PC-3 (cell line): ENCODE data around the gene LTB. TPM values are rescaled to one million over a fixed set of nuclear protein-coding genes. Genes with fewer than 3 reads are reported as not detected.

ENCODE experiments used
- ATAC-seq: fragments of 200-7000 bp; cut with Tn5 transposase; 2 replicates; pipeline ENCODE4 v1.9.1; 2020; ENCODE audit warnings: mild to moderate bottlenecking, moderate library complexity
- BruUV-seq: library from RNA; stranded (reverse); fragments of 400-500 nt; replicated peaks from 2 replicates; lab custom pipeline; 2021; lab: Mats Ljungman, UMichigan
- CTCF ChIA-PET: fragments of 300-600 bp; sonication (Branson Sonifier 250); formaldehyde crosslinking; loops from one replicate; lab custom pipeline; 2022; ENCODE audit warnings: antibody characterized with exemption; lab: Charles Lee
- POLR2A ChIA-PET: fragments of 300-600 bp; sonication (Branson Sonifier 250); formaldehyde crosslinking; loops from one replicate; lab custom pipeline; 2022; ENCODE audit warnings: antibody characterized with exemption; ENCODE audit not compliant: unreplicated experiment; lab: Charles Lee
- DNase-seq: peaks from one replicate; pipeline ENCODE4 v3.0.0-alpha.2; 2015
- H2AFZ ChIP-seq: fragments of 300-600 bp; sonication (generic); 2 replicates; pipeline ENCODE4 v1.6.0; 2016; ENCODE audit warnings: antibody characterized with exemption, low read length
- H3F3A ChIP-seq: fragments of 300-600 bp; sonication (generic); one replicate; pipeline ENCODE4 v1.6.0; 2017; ENCODE audit warnings: antibody characterized with exemption, low read length, control low read depth, mild to moderate bottlenecking; ENCODE audit not compliant: unreplicated experiment
- H3K27ac ChIP-seq: fragments of 300-600 bp; sonication (generic); 2 replicates; pipeline ENCODE4 v1.5.1; 2016; ENCODE audit warnings: mild to moderate bottlenecking, low read length
- H3K27me3 ChIP-seq: fragments of 300-600 bp; sonication (generic); 2 replicates; pipeline ENCODE4 v1.6.1; 2016; ENCODE audit warnings: low read length, mixed read lengths
- H3K36me3 ChIP-seq: fragments of 300-600 bp; sonication (generic); 2 replicates; pipeline ENCODE4 v1.6.1; 2016; ENCODE audit warnings: low read depth, mixed run types, low read length, mixed read lengths
- H3K4me1 ChIP-seq: fragments of 300-600 bp; sonication (generic); 2 replicates; pipeline ENCODE4 v1.5.1; 2016; ENCODE audit warnings: low read length; ENCODE audit not compliant: insufficient read depth
- H3K4me2 ChIP-seq: fragments of 300-600 bp; sonication (generic); 2 replicates; pipeline ENCODE4 v1.6.0; 2016; ENCODE audit warnings: low read length
- H3K4me3 ChIP-seq: fragments of 300-600 bp; sonication (generic); 2 replicates; pipeline ENCODE4 v1.5.1; 2016; ENCODE audit warnings: mild to moderate bottlenecking, low read length, mixed read lengths
- H3K79me2 ChIP-seq: fragments of 300-600 bp; sonication (generic); 2 replicates; pipeline ENCODE4 v1.6.1; 2017; ENCODE audit warnings: low read length, mixed read lengths
- H3K9ac ChIP-seq: fragments of 300-600 bp; sonication (generic); 2 replicates; pipeline ENCODE4 v1.6.0; 2016; ENCODE audit warnings: mild to moderate bottlenecking, low read length
- H3K9me2 ChIP-seq: fragments of 300-600 bp; sonication (generic); replicated peaks from 2 replicates; pipeline ENCODE4 v1.6.1; 2016; ENCODE audit warnings: mixed run types, low read length, mixed read lengths
- H3K9me3 ChIP-seq: fragments of 300-600 bp; sonication (generic); 2 replicates; pipeline ENCODE4 v1.6.1; 2016; ENCODE audit warnings: low read length, mixed read lengths
- H4K20me1 ChIP-seq: fragments of 300-600 bp; sonication (generic); 2 replicates; pipeline ENCODE4 v1.6.1; 2016; ENCODE audit warnings: low read length, mixed read lengths
- CTCF ChIP-seq: fragments of 300-600 bp; sonication (generic); conservative IDR thresholded peaks from 2 replicates; pipeline ENCODE4 v1.5.1; 2017; ENCODE audit warnings: antibody characterized with exemption, low read depth, mild to moderate bottlenecking, low read length
- EZH2 ChIP-seq: fragments of 300-600 bp; sonication (generic); IDR thresholded peaks from one replicate; pipeline ENCODE4 v1.6.1; 2017; ENCODE audit warnings: antibody characterized with exemption, mild to moderate bottlenecking, low read length; ENCODE audit not compliant: unreplicated experiment
- EZH2phosphoT487 ChIP-seq: fragments of 300-600 bp; sonication (generic); IDR thresholded peaks from 2 replicates; pipeline ENCODE4 v1.6.1; 2018; ENCODE audit warnings: mild to moderate bottlenecking, antibody characterized with exemption, low read length, borderline replicate concordance
- intact Hi-C: fragments of 100-400 bp; cut with micrococcal nuclease; formaldehyde crosslinking; loops from 2 replicates; pipeline ENCODE4 v1.9.0; 2023
- total RNA-seq: library from RNA; depleted of rRNA; stranded (reverse); fragments of >200 nt; gene quantifications from 2 replicates; pipeline ENCODE4 v1.2.3, GENCODE V29; 2014

Gene LTB
- total RNA-seq, 1 experiment from 2014 or later, result 1.5 TPM

- H3K4me3 ChIP-seq, result no peak within 1 kb of the TSS
- no peak within 1 kb of the TSS for H3K27ac ChIP-seq
- TF ChIP-seq EZH2 (no peak), EZH2phosphoT487 (no peak)
- no peak for ATAC-seq
- no peak within 1 kb of the TSS for H2AFZ ChIP-seq
- no peaks in the 10 kb centered on the region for H3K27me3 ChIP-seq
- H3K4me2 ChIP-seq, result no peak within 1 kb of the TSS
- no peaks in the 10 kb centered on the region for H4K20me1 ChIP-seq
- ChIA-PET POLR2A (no interaction called here), CTCF (no interaction called here)
- BruUV-seq, result no TSS peak
- no peaks in the 10 kb centered on the region for H3K79me2 ChIP-seq
- intact Hi-C loops, result no loop called here
- H3K9me2 ChIP-seq, result no peaks in the 10 kb centered on the region
- H3K36me3 ChIP-seq, result no peaks in the 10 kb centered on the region
- no peaks in the 10 kb centered on the region for H3K9me3 ChIP-seq
- no peaks in the 10 kb centered on the region for H3F3A ChIP-seq
- DNase-seq, result no peak
- 0 out of 2 replicates have a peak, but pooled peaks cover 8% of the 10 kb centered on the region for H3K4me1 ChIP-seq
- H3K9ac ChIP-seq, result no peak within 1 kb of the TSS
Measured at GRCh38 chr6:31575335-31575901, 6.8 kb downstream of the LTB start, which contains the start of gene TNF. TNF (plus strand) TSS chr6:31575565; CDS start chr6:31575742, 177 bp downstream.

- CTCF ChIA-PET, result no interaction called here
- H3K27me3 ChIP-seq, result no peaks in the 10 kb centered on the region
- intact Hi-C loops, result no loop called here
- no peaks in the 10 kb centered on the region for H4K20me1 ChIP-seq
- no peak overlapping the region for H3K9ac ChIP-seq
- TF ChIP-seq EZH2phosphoT487 (no peak), EZH2 (no peak), CTCF (no peak)
- H3K27ac ChIP-seq, result no peak overlapping the region
- H3K4me1 ChIP-seq, result 0 out of 2 replicates have a peak, but pooled peaks cover 8% of the 10 kb centered on the region
- POLR2A ChIA-PET, result no interaction called here
- no peak for ATAC-seq
- no peaks in the 10 kb centered on the region for H3K9me2 ChIP-seq
- no peak overlapping the region for H2AFZ ChIP-seq
- no peaks in the 10 kb centered on the region for H3K9me3 ChIP-seq
- no peak overlapping the region for H3K4me3 ChIP-seq
- no peak for DNase-seq
- no peak overlapping the region for H3K4me2 ChIP-seq
- BruUV-seq, result no TSS peak
- no peaks in the 10 kb centered on the region for H3K79me2 ChIP-seq
- no peaks in the 10 kb centered on the region for H3K36me3 ChIP-seq
- no peaks in the 10 kb centered on the region for H3F3A ChIP-seq
Measured at GRCh38 chr6:31574106-31575061, 7.8 kb downstream of the LTB start.

GRCh38 chr6:31573239-31574105, 8.8 kb downstream of the LTB start:
- no TSS peak for BruUV-seq
- Histone ChIP-seq H3K9me3 (no peaks in the 10 kb centered on the region), H3K9me2 (no peaks in the 10 kb centered on the region), H2AFZ (no peak overlapping the region), H3K4me2 (no peak overlapping the region), H4K20me1 (no peaks in the 10 kb centered on the region), H3K9ac (no peak overlapping the region), H3K27me3 (no peaks in the 10 kb centered on the region), H3K4me3 (no peak overlapping the region), H3K4me1 (0 out of 2 replicates have a peak, but pooled peaks cover 5% of the 10 kb centered on the region), H3K27ac (no peak overlapping the region), H3K36me3 (no peaks in the 10 kb centered on the region), H3K79me2 (no peaks in the 10 kb centered on the region), H3F3A (no peaks in the 10 kb centered on the region)
- intact Hi-C loops, result no loop called here
- POLR2A ChIA-PET, result no interaction called here
- ATAC-seq (no peak), DNase-seq (no peak)
- CTCF ChIA-PET, result no interaction called here
- TF ChIP-seq EZH2phosphoT487 (no peak), CTCF (no peak), EZH2 (no peak)
